IMR-90 (cell line): ENCODE results near the gene TPD52L2. TPM values are rescaled to one million over a fixed set of nuclear protein-coding genes. Genes with fewer than 3 reads are reported as not detected.

Source experiments
- ATAC-seq: fragments of 200-7000 bp; cut with Tn5 transposase; 2 replicates; pipeline ENCODE4 v1.9.1; 2020; ENCODE audit warnings: low read depth, mild to moderate bottlenecking, moderate library complexity
- BruUV-seq: library from RNA; stranded (reverse); fragments of 400-500 nt; replicated peaks from 2 replicates; lab custom pipeline; 2021; lab: Mats Ljungman, UMichigan
- CTCF ChIA-PET: fragments of 300-600 bp; formaldehyde crosslinking; extraction: SDS; loops from one replicate; lab custom pipeline; 2021; ENCODE audit warnings: antibody characterized with exemption; lab: Yijun Ruan, JAX
- POLR2A ChIA-PET: fragments of 300-600 bp; sonication (Branson Sonifier 250); formaldehyde crosslinking; loops from one replicate; lab custom pipeline; 2022; ENCODE audit warnings: antibody characterized with exemption; ENCODE audit not compliant: unreplicated experiment; lab: Charles Lee
- DNase-seq: peaks from one replicate; pipeline ENCODE4 v3.0.0; 2013
- H2AFZ ChIP-seq: replicated peaks from 2 replicates; pipeline ENCODE3; 2013; ENCODE audit warnings: low read length, mild to moderate bottlenecking; ENCODE audit not compliant: poor library complexity
- H2AK5ac ChIP-seq: 2 replicates; pipeline ENCODE4 v1.6.1; 2013; ENCODE audit warnings: low read depth, low read length, inconsistent platforms
- H2AK9ac ChIP-seq: replicated peaks from 2 replicates; pipeline ENCODE3; 2013; ENCODE audit warnings: mild to moderate bottlenecking, low read depth, low read length, moderate library complexity; ENCODE audit not compliant: poor library complexity
- H2BK120ac ChIP-seq: 2 replicates; pipeline ENCODE4 v1.6.1; 2013; ENCODE audit warnings: low read depth, low read length, inconsistent platforms
- H2BK15ac ChIP-seq: 3 replicates; pipeline ENCODE4 v1.6.1; 2013; ENCODE audit warnings: low read depth, low read length, inconsistent platforms
- H2BK20ac ChIP-seq: 2 replicates; pipeline ENCODE4 v1.6.1; 2013; ENCODE audit warnings: low read depth, mild to moderate bottlenecking, inconsistent platforms, low read length, moderate library complexity
- H2BK5ac ChIP-seq: 2 replicates; pipeline ENCODE4 v1.6.1; 2013; ENCODE audit warnings: mild to moderate bottlenecking, low read depth, low read length, inconsistent platforms; ENCODE audit not compliant: poor library complexity, severe bottlenecking
- H3K14ac ChIP-seq: replicated peaks from 2 replicates; pipeline ENCODE4 v1.6.1; 2013; ENCODE audit warnings: low read depth, low read length, inconsistent platforms
- H3K18ac ChIP-seq: 2 replicates; pipeline ENCODE4 v1.6.1; 2013; ENCODE audit warnings: low read depth, low read length, control low read depth
- H3K23ac ChIP-seq: 2 replicates; pipeline ENCODE4 v1.6.1; 2013; ENCODE audit warnings: low read depth, low read length, inconsistent platforms
- H3K27ac ChIP-seq: 2 replicates; pipeline ENCODE4 v1.5.1; 2013; ENCODE audit warnings: mild to moderate bottlenecking, control low read depth, low read length; ENCODE audit not compliant: insufficient read depth
- H3K27me3 ChIP-seq: 2 replicates; pipeline ENCODE4 v1.6.1; 2013; ENCODE audit warnings: low read length; ENCODE audit not compliant: control insufficient read depth, insufficient read depth
- H3K36me3 ChIP-seq: 2 replicates; pipeline ENCODE4 v1.6.1; 2013; ENCODE audit warnings: low read length, mixed read lengths; ENCODE audit not compliant: control insufficient read depth, insufficient read depth
- H3K4ac ChIP-seq: 2 replicates; pipeline ENCODE4 v1.6.1; 2013; ENCODE audit warnings: low read depth, low read length, inconsistent platforms
- H3K4me1 ChIP-seq: 2 replicates; pipeline ENCODE4 v1.6.1; 2013; ENCODE audit warnings: low read length, mixed read lengths; ENCODE audit not compliant: control insufficient read depth, insufficient read depth
- H3K4me2 ChIP-seq: 2 replicates; pipeline ENCODE4 v1.6.1; 2013; ENCODE audit warnings: low read depth, mild to moderate bottlenecking, control low read depth, low read length, moderate library complexity
- H3K4me3 ChIP-seq: 2 replicates; pipeline ENCODE4 v1.5.1; 2013; ENCODE audit warnings: low read depth, mild to moderate bottlenecking, control low read depth, low read length, moderate library complexity; ENCODE audit not compliant: insufficient read depth
- H3K56ac ChIP-seq: 2 replicates; pipeline ENCODE4 v1.6.1; 2013; ENCODE audit warnings: low read length, inconsistent platforms; ENCODE audit not compliant: insufficient read depth; ENCODE audit errors: extremely low read depth
- H3K79me1 ChIP-seq, 2 experiments: 2 replicates each; pipeline ENCODE4 v1.6.1; 2013; ENCODE audit warnings: low read length in 2 of 2, inconsistent platforms in 1 of 2, low read depth in 1 of 2
- H3K9ac ChIP-seq: 2 replicates; pipeline ENCODE4 v1.6.1; 2013; ENCODE audit warnings: low read depth, low read length, control low read depth
- H3K9me1 ChIP-seq: 2 replicates; pipeline ENCODE4 v1.6.1; 2013; ENCODE audit warnings: low read length, inconsistent platforms; ENCODE audit not compliant: insufficient read depth
- H3K9me3 ChIP-seq: 2 replicates; pipeline ENCODE4 v1.6.1; 2013; ENCODE audit warnings: low read length; ENCODE audit not compliant: control insufficient read depth, insufficient read depth
- H4K20me1 ChIP-seq: 2 replicates; pipeline ENCODE4 v1.6.1; 2013; ENCODE audit warnings: low read length, inconsistent platforms; ENCODE audit not compliant: insufficient read depth
- H4K5ac ChIP-seq: 2 replicates; pipeline ENCODE4 v1.6.1; 2013; ENCODE audit warnings: mild to moderate bottlenecking, low read depth, low read length, control low read depth
- H4K8ac ChIP-seq, 2 experiments: 2 replicates each; pipeline ENCODE4 v1.6.1; 2013; ENCODE audit warnings: low read depth in 2 of 2, low read length in 2 of 2, control low read depth in 1 of 2, inconsistent platforms in 1 of 2
- H4K91ac ChIP-seq: 2 replicates; pipeline ENCODE4 v1.6.1; 2013; ENCODE audit warnings: low read depth, low read length, inconsistent platforms; ENCODE audit not compliant: insufficient read depth
- BHLHE40 ChIP-seq: fragments of 150-350 bp; IDR thresholded peaks from 2 replicates; pipeline ENCODE4 v1.6.1; 2016; ENCODE audit warnings: mild to moderate bottlenecking, low read depth, low read length
- MAZ ChIP-seq: IDR thresholded peaks from 2 replicates; pipeline ENCODE4 v1.6.1; 2012; ENCODE audit warnings: low read depth, mild to moderate bottlenecking, low read length, improper control_type of control experiment, moderate library complexity, borderline replicate concordance
- MXI1 ChIP-seq: IDR thresholded peaks from 2 replicates; pipeline ENCODE4 v1.6.1; 2012; ENCODE audit warnings: low read depth, mild to moderate bottlenecking, low read length, moderate library complexity, borderline replicate concordance
- WGBS, 2 experiments: methylation state at CpG; one replicate each; pipeline versions ENCODE4 v1.1.5 to v1.1.7; 2013; ENCODE audit warnings: missing lambda C conversion rate in 2 of 2; ENCODE audit not compliant: insufficient read length in 1 of 2; ENCODE audit errors: extremely low coverage in 2 of 2; 5-methylcytosine and 5-hydroxymethylcytosine counted together
- dilution Hi-C: fragments of 300-500 bp; cut with HindIII; formaldehyde crosslinking; loops from one replicate; pipeline ENCODE4 v1.14.3; 2018; ENCODE audit warnings: low sequenced_read_pairs; ENCODE audit not compliant: unreplicated experiment
- in situ Hi-C: fragments of 300-500 bp; cut with MboI; formaldehyde crosslinking; loops from 3 replicates; pipeline ENCODE4 v1.14.3; 2019; ENCODE audit warnings: low sequenced_read_pairs, inconsistent platforms, mixed read lengths
- intact Hi-C: fragments of 100-400 bp; cut with micrococcal nuclease; formaldehyde crosslinking; loops from 2 replicates; pipeline ENCODE4 v1.10.0; 2022
- polyA plus RNA-seq, 3 experiments: library from polyadenylated mRNA; depleted of rRNA; stranded (reverse); fragments of >200 nt; gene quantifications; 2 replicates each; pipeline ENCODE4 v1.2.3, GENCODE V29; 2012; ENCODE audit warnings: low replicate concordance in 1 of 3
- total RNA-seq: library from RNA; depleted of rRNA; stranded (reverse); fragments of >200 nt; gene quantifications from 2 replicates; pipeline ENCODE4 v1.2.3, GENCODE V29; 2012

Gene TPD52L2
- total and polyA plus RNA-seq, 2 of the 4 experiments (the other 2 are of a cell fraction) = 113 to 189 TPM

DNA sequence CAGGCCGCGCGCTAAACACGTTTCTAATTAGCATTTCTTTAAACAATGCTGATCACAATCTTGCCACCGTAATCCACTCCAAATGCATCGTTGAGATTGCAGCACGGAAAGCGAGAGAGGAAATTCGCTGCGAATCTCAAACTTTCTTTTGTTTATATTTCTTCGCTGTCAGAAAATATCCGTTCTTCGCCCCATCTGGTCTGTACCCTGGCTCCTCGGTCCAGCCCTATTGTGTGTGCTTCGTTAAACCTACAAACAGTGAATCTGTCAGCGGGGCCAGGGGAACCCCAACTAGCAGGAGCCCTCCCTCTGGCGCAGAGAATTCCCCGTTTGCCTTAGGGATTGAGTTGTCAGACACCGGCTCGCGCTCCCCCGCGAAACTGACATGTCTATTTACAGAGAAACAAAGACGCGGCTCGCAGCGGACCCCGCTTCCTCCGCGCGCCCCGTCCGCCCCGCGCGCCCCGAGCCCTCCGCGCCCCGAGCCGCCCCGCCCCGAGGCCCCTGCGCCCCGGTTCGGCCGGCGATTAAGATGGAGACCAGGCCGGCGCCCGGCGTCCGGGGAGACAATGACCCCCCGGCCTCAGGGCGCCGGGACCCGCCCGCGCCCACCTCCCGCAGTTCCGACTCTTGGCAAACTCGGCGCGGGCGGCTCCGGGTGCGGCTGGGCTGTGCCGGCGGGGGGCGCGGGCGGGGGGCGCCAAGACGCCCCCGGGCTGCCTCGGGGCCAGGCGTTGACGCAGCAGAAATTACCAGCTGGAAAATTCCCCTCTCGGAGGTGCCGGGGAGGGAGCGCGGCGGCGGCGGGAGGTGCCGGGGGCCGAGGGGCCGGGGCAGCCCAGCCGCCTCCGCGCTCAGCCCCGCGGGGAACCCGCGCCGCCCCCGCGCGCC lies 34.9 kb upstream of the TPD52L2 start:
- no peak overlapping the region for H2BK20ac ChIP-seq
- H3K79me1 ChIP-seq = peaks cover 24 to 60% of the 10 kb centered on the region in 2 experiments
- ATAC-seq = peak; percentile 0; the same call in 1 of the 2 replicates
- H2BK5ac ChIP-seq = no peak overlapping the region
- H3K4ac ChIP-seq = 0 out of 2 replicates have a peak overlapping the region, but pooled peaks have one; percentile 34
- peak overlapping the region in 1 of 2 experiments; percentile 22; a peak in 2 of 4 replicates for H4K8ac ChIP-seq
- peak overlapping the region; percentile 0 for H2BK120ac ChIP-seq
- peaks cover 30% of the 10 kb centered on the region for H3K9me1 ChIP-seq
- intact Hi-C loops = loop anchor here (1.0 kb wide), 1 partner anchor 34 kb away; no protein-coding TSS in a partner anchor
- no peak overlapping the region for H3K56ac ChIP-seq
- dilution Hi-C loops = no loop called here
- in situ Hi-C loops = no loop called here
- H3K18ac ChIP-seq = no peak overlapping the region
- peak overlapping the region; percentile 85 for H3K14ac ChIP-seq
- no peaks in the 10 kb centered on the region for H3K27me3 ChIP-seq
- WGBS, 2 experiments = 1% methylated on average over 61 of the region's 99 CpGs; no CpG with 5 or more reads in 1 of the 2 experiments
- peak overlapping the region; percentile 52; the same call in 1 of the 2 replicates for H4K91ac ChIP-seq
- H2AK5ac ChIP-seq = 0 out of 2 replicates have a peak overlapping the region, but pooled peaks have one; percentile 20
- BruUV-seq = no TSS peak
- peak overlapping the region; percentile 90 for H2AK9ac ChIP-seq
- H2AFZ ChIP-seq = peak overlapping the region; percentile 87
- peak overlapping the region; percentile 70; the same call in 1 of the 2 replicates for H3K23ac ChIP-seq
- H4K5ac ChIP-seq = no peak overlapping the region
- POLR2A ChIA-PET = no interaction called here
- H3K27ac ChIP-seq = peak overlapping the region; percentile 34
- TF ChIP-seq MXI1 (no peak), MAZ (0 out of 2 replicates have a peak, but pooled peaks have one; percentile 4), BHLHE40 (0 out of 2 replicates have a peak, but pooled peaks have one; percentile 3)
- peak overlapping the region; percentile 93 for H3K4me2 ChIP-seq
- no peak overlapping the region for H2BK15ac ChIP-seq
- H3K9me3 ChIP-seq = no peaks in the 10 kb centered on the region
- peaks cover 36% of the 10 kb centered on the region for H3K4me1 ChIP-seq
- peak overlapping the region; percentile 48 for H3K9ac ChIP-seq
- peak; percentile 36 for DNase-seq
- peaks cover 37% of the 10 kb centered on the region; the same call in 1 of the 2 replicates for H4K20me1 ChIP-seq
- H3K4me3 ChIP-seq = peak overlapping the region; percentile 52
- H3K36me3 ChIP-seq = no peaks in the 10 kb centered on the region
- CTCF ChIA-PET = no interaction called here
